B cell (primary cell): ENCODE data around the gene ERBIN.

Experiments
- EZH2 ChIP-seq: IDR thresholded peaks from 2 replicates; pipeline ENCODE4 v1.6.1; 2012; ENCODE audit warnings: borderline replicate concordance, low read depth, mild to moderate bottlenecking, moderate library complexity, low read length; ENCODE audit not compliant: insufficient read depth, poor library complexity, severe bottlenecking
- TF ChIP-seq, protein P1 (sequence below): fragments of 200-600 bp; IDR thresholded peaks from one replicate; pipeline ENCODE4 v1.8.0; 2022; ENCODE audit warnings: antibody characterized with exemption, mild to moderate bottlenecking

DNA sequence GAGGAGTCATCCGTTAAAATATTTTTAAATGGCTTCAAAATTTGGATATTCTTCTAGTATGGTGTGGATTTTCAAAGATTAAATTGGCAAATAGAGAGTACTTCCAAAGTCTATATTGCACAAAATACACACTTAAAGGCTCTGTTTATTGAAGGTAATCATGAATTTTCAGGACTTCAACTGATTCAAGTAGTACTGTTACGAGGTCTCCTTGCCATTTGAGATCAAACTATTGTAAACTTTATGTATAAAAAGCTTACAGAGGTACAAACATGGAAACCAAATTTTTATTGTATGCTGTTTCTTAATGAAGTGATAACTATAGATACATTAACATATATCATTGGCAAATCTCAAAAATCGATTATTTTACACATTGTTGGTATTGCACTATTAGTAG, 2.5 kb downstream of the ERBIN start:
- no peak for TF ChIP-seq EZH2
- TF ChIP-seq, protein P1, sequence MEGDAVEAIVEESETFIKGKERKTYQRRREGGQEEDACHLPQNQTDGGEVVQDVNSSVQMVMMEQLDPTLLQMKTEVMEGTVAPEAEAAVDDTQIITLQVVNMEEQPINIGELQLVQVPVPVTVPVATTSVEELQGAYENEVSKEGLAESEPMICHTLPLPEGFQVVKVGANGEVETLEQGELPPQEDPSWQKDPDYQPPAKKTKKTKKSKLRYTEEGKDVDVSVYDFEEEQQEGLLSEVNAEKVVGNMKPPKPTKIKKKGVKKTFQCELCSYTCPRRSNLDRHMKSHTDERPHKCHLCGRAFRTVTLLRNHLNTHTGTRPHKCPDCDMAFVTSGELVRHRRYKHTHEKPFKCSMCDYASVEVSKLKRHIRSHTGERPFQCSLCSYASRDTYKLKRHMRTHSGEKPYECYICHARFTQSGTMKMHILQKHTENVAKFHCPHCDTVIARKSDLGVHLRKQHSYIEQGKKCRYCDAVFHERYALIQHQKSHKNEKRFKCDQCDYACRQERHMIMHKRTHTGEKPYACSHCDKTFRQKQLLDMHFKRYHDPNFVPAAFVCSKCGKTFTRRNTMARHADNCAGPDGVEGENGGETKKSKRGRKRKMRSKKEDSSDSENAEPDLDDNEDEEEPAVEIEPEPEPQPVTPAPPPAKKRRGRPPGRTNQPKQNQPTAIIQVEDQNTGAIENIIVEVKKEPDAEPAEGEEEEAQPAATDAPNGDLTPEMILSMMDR, result no peak
